ENCODE data around the gene RBPJ.
"Not testable (repeated sequence)": the region's sequence is repeated elsewhere in the genome, so short reads cannot be mapped to it uniquely, and the experiment has no call there.

Gene RBPJ

GRCh38 chr4:26342328-26343037 lies 21.7 kb downstream of the RBPJ start:
- FAIRE-seq (no peak), DNase-seq (ENCODE audit: low spot score) (peak; percentile 48)

DNA sequence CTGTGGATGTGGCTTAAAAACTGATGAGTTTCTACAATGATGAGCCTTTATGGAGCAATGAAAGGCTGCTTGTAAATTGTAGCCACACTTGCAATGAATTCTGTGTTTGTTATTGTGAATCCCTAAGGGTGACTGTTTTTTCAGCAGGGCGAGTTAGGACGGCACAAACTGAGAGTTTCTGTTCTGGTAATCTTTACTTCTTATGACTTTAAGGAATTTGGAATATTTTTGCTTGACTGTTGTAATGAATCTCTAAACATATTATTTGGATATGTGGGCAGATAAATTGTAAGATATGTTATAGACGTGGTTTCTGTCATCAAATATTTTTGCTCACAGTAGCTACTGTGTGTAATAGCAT lies 22.2 kb downstream of the RBPJ start:
- FAIRE-seq, result no peak

GRCh38 chr4:26344901-26345564 lies 24.2 kb downstream of the RBPJ start:
- DNase-seq (ENCODE audit: low spot score) (no peak), FAIRE-seq (no peak)

More for the DNA sequence above, 22.2 kb downstream of the RBPJ start:
- DNase-seq (ENCODE audit: low spot score), result no peak

DNA sequence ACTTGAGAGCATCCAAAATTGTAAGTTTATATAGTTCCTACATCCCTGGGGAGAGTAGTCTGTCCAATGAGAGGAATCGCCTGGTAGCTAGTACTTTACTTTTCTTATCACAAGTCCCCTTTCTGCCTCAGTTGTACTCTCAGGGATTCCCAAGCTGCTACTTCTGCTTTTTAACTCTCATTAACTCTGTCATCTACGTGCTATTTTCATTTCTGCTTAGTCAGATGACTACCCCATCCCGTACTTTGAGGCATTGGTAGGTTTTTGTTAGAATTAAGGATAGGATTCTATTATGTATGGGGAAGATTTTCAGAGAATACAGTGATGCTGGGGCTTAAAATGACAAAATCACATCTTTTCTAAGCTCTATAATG lies 24.7 kb downstream of the RBPJ start:
- FAIRE-seq (no peak), DNase-seq (ENCODE audit: low spot score) (no peak)

GRCh38 chr4:26346203-26346620 lies 25.4 kb downstream of the RBPJ start:
- DNase-seq (ENCODE audit: low spot score), result no peak
- FAIRE-seq, result no peak

DNA sequence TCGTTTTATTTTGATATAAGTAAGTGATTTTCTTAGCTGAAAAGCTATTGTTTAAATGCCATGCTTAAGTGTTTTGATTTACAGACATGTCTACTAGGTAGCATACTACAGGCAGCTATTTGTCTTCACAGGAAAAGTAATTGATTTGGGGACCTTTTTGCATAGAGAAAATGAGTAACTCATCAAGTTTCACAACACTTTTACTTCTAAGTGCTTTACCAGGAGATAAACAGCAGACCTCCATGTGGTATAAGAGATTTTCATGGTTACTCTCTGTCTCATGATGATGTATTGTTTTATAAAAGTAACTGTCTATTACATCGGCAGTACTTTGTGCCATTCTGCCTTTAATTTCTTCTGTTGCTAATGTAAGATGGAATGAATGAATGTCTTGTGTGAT lies 28.7 kb downstream of the RBPJ start:
- DNase-seq (ENCODE audit: low spot score) (no peak), FAIRE-seq (no peak)

GRCh38 chr4:26351685-26352084 lies 30.9 kb downstream of the RBPJ start:
- DNase-seq (ENCODE audit: low spot score) (no peak), FAIRE-seq (no peak)

DNA sequence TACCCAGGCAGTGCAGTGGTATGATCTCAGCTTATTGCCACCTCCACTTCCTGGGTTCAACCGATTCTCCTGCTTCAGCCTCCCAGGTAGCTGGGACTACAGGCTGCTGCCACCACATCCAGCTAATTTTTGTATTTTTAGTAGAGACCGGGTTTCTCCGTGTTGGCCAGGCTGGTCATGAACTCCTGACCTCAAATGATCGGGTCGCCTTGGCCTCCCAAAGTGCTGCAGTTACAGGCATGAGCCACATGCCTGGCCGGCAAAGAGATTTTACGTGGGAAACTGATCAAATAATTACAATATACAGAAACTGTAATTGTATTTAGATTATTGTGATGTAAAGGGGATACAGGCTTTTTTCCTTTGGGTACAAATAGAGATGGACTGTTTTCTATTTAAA lies 33.7 kb downstream of the RBPJ start:
- DNase-seq (ENCODE audit: low spot score), result no peak
- no peak for FAIRE-seq

DNA sequence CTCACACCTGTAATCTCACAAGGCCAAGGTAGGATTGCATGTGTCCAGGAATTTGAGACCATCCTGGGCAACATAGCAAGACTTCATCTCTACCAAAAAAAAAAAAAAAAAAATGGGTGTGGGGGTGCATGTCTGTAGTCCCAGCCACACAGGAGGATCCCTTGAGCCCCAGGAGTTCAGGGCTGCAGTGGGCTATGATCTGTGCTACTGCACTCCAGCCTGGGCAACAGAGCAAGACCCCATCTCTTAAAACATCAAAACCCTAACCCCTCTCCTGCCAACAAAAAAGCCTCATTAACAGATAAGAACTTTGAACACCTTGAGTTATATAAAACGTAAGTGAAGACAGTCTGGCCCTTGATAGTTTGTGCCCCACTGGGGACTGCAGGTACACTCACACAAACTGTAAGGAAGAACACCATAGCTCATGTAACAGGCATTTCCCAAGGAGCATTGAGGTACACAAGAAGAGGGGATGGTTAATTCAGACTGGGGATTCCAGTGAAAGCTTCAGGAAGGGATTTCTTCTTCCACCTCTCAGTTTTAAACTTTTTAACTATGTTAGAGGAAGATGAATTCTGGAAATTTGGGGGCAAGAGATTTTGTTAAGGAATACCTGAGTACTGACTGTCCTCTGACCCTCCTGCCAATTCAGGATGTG lies 34.7 kb downstream of the RBPJ start:
- FAIRE-seq (no peak), DNase-seq (ENCODE audit: low spot score) (no peak)

DNA sequence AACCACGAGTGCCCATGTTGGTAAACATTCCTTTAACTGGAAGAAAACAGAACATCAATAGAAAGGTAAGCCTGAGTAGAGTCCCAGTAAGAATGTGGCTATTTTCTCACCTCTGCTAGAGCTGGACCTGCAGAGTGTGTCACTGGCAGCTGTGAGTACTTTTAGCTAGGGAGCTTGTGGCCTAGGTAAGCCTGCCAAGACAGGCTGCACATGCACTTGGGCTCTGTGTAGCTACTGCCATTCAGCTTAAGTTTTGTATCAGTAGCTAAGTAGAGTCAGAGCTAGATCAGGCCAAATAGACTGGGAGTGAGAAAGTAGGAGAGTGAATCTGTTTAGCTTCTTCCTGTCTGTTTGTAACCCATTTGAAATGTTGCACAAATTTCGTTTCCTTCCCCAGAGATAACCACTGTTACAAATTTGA lies 35.3 kb downstream of the RBPJ start:
- DNase-seq (ENCODE audit: low spot score) (no peak), FAIRE-seq (no peak)

DNA sequence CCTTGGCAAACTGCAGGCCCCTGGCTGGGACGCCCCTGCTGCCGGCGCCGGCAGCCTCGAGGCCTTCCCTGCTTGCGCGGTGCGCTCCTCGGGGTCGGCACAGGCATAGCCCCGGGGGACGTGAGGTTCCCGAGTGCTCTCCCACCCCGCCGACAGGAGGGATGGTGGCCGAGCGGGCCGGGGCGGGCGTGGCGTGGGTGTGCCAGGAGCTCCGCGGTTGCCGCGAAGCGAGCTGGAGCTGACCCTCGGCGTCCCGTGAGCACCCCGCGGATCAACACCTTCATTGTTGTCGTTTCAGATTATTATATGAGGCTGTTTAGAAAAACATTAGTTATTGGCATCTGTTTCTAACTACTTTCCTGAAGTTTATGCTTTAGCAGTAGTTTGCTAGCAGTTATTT lies 38.7 kb downstream of the RBPJ start:
- FAIRE-seq; DNase-seq (ENCODE audit: low spot score): not testable (repeated sequence)

DNA sequence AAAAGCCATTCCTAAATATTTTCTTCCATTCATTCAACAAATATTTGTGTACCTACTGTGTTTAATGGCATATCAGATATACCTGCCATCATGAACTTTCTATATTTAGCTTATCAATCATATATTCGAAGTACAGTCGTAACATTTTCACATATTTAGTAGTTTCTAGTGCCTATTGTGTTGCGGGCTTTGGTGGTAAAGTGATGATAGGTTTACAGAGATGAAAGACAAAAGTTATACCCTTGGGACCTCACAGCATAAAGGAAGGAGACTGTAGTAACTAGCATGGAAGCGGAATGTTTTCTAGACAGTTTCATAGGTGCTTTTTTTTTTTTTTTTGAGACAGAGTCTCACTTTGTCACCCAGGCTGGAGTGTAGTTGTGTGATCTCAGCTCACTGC lies 39.5 kb downstream of the RBPJ start:
- FAIRE-seq (no peak), DNase-seq (ENCODE audit: low spot score) (no peak)

GRCh38 chr4:26360864-26361263 lies 40.0 kb downstream of the RBPJ start:
- FAIRE-seq, result no peak
- DNase-seq (ENCODE audit: low spot score), result no peak

DNA sequence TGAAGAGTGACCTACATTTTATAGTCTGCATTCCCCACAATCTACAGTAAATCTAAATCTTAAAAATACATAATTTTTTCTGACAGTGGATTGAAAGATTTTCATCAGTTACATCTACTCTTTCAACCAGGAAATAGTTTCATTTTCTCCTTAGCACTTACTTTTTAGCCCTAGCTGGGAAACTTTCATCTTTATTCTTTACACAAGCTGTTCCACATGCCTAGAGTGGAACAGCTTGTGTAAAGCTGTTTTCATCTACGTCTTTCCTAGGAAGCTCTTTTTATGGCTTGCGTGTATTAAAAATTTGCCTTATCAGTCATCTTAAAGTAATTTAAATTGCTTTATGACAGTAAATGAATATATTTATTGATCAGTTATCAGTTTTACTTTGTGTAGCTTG lies 40.5 kb downstream of the RBPJ start:
- FAIRE-seq (no peak), DNase-seq (ENCODE audit: low spot score) (no peak)

DNA sequence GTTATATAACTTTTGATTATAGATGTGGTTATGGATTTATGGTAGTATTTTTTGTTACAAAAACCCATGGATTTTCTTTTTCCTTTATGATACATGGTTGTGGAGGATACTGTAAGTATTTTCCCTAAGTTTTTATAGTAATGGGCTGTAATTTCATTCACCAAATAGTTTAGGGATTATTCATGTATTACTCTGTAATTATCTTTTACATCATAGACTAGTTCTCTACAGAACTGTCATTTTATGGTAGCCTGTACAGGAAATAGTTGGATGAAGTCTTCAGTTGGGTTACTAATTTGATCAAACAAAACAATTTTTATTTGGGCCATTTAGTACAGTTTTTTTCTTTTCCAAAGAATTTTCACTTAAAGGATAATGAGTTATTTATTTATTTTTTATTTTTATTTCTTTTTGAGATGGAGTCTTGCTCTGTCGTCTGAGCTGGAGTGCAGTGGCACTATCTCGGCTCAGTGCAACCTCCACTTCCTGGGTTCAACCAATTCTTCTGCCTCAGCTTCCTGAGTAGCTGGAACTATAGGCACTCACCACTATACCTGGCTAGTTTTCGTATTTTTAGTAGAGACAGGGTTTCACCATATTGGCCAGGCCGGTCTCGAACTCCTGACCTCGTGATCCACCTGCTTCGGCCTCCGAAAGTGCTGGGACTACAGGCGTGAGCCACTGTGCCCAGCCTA lies 42.1 kb downstream of the RBPJ start:
- FAIRE-seq, result no peak

DNA sequence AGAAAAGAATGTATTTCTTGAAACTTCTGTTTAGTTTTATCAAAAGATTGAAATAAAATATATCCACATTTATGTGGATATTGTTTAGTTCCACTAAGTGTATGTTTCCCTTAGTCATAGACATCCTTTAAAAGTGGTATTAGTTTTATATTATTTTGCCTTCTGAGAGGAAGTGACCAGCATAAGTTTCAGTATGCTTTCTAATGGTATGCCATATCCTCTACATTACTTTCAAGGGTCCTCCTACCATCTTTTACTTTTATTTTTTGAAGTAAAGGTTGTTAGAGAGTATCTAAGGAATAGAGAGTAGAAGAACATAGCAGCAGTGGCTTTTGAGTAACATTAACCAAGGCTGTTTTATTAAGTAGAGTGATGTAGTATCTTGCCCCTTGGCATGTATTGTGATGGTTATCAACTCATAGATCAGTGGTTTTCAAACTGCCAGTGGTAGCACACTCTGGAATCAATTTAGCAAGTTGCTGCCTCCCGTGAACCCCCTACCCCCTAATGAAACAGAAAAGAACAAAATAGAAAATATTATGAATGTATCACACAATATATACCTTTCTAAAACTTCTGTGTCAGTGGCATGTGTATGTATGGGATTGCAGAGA lies 44.8 kb downstream of the RBPJ start:
- DNase-seq (ENCODE audit: low spot score) (no peak), FAIRE-seq (no peak)

More for the DNA sequence above, 42.1 kb downstream of the RBPJ start:
- no peak for DNase-seq (ENCODE audit: low spot score)

DNA sequence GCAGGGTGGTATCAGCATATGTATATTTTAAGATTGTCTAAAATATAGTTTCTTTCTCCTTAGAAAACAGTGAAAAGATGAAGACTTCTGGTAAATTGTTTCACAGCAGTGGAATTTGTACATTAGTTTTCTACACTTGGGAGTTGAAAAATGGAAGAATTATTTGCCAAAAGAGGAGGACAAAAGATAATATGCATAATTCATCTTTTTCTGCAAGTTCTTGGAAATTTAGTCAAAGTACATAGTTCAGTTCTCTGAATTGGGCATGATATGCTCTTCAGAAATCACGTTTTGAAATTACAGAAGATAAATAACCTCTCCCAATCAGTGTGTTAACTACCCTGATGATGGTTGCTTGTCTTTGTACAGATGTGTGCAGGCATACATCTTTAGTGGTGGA lies 47.0 kb downstream of the RBPJ start:
- FAIRE-seq, result no peak
- no peak for DNase-seq (ENCODE audit: low spot score)

GRCh38 chr4:26368685-26369084 lies 47.9 kb downstream of the RBPJ start:
- FAIRE-seq (no peak), DNase-seq (ENCODE audit: low spot score) (no peak)

- no peak for FAIRE-seq
- no peak for DNase-seq (ENCODE audit: low spot score)
Observed at GRCh38 chr4:26369132-26369531, 48.3 kb downstream of the RBPJ start.

DNA sequence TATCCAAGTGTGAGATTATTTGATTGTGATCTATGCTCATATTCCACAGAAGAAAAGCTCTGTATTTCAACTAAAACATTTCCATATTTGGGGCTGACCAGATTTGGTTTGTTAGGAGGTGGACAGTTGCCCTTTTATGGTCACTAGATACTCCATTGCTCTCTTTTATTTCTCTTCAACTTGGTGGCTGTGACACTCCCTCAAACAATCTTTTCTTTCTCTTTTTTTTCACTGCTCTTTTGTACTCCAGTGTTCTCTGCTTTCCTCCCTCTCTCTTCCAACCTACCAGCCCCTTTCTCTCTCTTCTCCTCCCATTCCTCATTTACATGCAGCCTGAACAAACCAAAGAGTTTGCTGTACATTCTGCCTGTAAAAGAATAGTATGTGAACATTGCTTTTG lies 48.8 kb downstream of the RBPJ start:
- DNase-seq (ENCODE audit: low spot score), result no peak
- no peak for FAIRE-seq

DNA sequence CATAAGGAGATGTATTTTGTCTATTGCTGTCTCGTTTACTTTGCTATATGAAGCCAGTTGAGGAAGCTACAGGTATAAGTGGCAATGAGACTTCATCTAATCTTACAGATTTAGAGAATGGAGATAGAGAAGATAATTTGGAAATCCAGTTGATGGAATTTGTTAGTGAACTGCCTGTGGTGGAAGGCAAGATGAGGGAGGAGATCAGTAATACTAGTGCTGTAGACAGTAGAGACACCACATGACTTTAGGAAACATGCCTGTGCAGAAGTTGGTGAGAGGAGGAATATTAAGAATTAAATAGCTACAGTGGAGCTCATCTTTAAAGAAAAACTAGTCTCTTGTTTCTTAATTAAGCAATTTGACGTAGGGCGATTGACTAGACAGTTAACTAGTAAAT lies 51.3 kb downstream of the RBPJ start:
- FAIRE-seq, result no peak
- no peak for DNase-seq (ENCODE audit: low spot score)
